WI38 (cell line): ENCODE data around the gene TMEM63B.

ENCODE experiments used
- H3K4me3 ChIP-seq: 2 replicates; pipeline ENCODE4 v1.5.1; 2011; ENCODE audit warnings: low read depth, mild to moderate bottlenecking, control low read depth, low read length
- TF ChIP-seq, protein P1 (sequence below): IDR thresholded peaks from 2 replicates; pipeline ENCODE4 v1.5.1; 2012; ENCODE audit warnings: low read depth, mild to moderate bottlenecking, control low read depth, low read length

Gene TMEM63B

GRCh38 chr6:44201200-44201599 lies 73.8 kb downstream of the TMEM63B start:
- TF ChIP-seq, protein P1, sequence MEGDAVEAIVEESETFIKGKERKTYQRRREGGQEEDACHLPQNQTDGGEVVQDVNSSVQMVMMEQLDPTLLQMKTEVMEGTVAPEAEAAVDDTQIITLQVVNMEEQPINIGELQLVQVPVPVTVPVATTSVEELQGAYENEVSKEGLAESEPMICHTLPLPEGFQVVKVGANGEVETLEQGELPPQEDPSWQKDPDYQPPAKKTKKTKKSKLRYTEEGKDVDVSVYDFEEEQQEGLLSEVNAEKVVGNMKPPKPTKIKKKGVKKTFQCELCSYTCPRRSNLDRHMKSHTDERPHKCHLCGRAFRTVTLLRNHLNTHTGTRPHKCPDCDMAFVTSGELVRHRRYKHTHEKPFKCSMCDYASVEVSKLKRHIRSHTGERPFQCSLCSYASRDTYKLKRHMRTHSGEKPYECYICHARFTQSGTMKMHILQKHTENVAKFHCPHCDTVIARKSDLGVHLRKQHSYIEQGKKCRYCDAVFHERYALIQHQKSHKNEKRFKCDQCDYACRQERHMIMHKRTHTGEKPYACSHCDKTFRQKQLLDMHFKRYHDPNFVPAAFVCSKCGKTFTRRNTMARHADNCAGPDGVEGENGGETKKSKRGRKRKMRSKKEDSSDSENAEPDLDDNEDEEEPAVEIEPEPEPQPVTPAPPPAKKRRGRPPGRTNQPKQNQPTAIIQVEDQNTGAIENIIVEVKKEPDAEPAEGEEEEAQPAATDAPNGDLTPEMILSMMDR: no peak
- no peak overlapping the region for H3K4me3 ChIP-seq

GRCh38 chr6:44201638-44202303 lies 74.4 kb downstream of the TMEM63B start:
- H3K4me3 ChIP-seq: no peak overlapping the region
- TF ChIP-seq, protein P1: no peak

GRCh38 chr6:44202332-44202971 lies 75.1 kb downstream of the TMEM63B start:
- no peak overlapping the region for H3K4me3 ChIP-seq
- TF ChIP-seq, protein P1: no peak

DNA sequence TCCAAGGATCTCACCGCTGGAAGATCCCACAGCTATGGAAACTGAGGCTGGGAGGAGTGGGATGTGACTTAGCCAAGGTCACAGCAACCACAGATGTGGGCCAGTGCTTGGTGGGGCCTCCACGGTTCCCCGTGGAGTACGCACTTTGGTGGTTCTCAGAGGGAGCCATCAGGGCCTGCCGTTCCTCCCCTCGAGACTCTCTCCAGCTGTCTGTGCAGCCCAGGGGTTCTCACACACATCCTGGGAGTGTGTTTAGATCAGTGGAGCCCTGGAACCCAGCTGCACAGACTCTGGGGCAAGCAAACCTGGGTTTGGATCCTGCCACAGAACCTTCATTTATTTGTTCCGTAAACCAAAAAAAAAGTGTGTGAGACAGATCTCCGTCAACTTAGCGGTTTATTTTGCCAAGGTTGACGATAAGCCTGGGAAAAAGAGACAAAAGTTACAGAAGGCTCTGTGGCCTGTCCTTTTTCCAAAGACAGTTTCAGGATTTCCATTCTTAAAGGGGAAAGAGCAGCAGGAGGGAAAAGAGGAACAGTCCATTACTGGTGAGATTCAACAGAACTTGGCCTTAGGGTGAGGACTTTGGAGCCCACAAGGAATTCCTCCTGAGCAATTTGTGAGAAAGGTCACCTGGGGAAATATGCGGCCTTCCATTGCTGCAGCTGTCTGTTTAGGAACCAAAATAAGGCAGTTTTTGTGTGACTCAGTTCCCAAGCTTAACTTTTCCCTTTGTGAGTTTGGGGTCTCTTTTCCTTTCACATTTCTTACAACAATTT lies 75.8 kb downstream of the TMEM63B start:
- no peak overlapping the region for H3K4me3 ChIP-seq
- TF ChIP-seq, protein P1: no peak

GRCh38 chr6:44203955-44204354 lies 76.6 kb downstream of the TMEM63B start:
- H3K4me3 ChIP-seq: no peak overlapping the region
- TF ChIP-seq, protein P1: no peak
